BLaER1 (cell line): ENCODE measurements around the gene EPHB4.
"Not testable (repeated sequence)": the region's sequence is repeated elsewhere in the genome, so short reads cannot be mapped to it uniquely, and the experiment has no call there.

Experiments
- H3K27ac ChIP-seq: shearing (Covaris generic); formaldehyde crosslinking; 2 replicates; pipeline ENCODE4 v1.8.1; 2022
- H3K27me3 ChIP-seq: shearing (Covaris generic); formaldehyde crosslinking; 2 replicates; pipeline ENCODE4 v1.8.1; 2022
- H3K36me3 ChIP-seq: shearing (Covaris generic); formaldehyde crosslinking; 2 replicates; pipeline ENCODE4 v1.8.1; 2022
- H3K4me1 ChIP-seq: shearing (Covaris generic); formaldehyde crosslinking; 2 replicates; pipeline ENCODE4 v1.8.1; 2022
- H3K4me2 ChIP-seq: shearing (Covaris generic); formaldehyde crosslinking; 2 replicates; pipeline ENCODE4 v1.8.1; 2022
- H3K4me3 ChIP-seq: shearing (Covaris generic); formaldehyde crosslinking; 2 replicates; pipeline ENCODE4 v1.8.1; 2022
- H3K9ac ChIP-seq: shearing (Covaris generic); formaldehyde crosslinking; 2 replicates; pipeline ENCODE4 v1.8.1; 2022
- H3K9me3 ChIP-seq: shearing (Covaris generic); formaldehyde crosslinking; 2 replicates; pipeline ENCODE4 v1.8.1; 2022
- H4K20me1 ChIP-seq: shearing (Covaris generic); formaldehyde crosslinking; 2 replicates; pipeline ENCODE4 v1.8.1; 2022
- Cebpa-rat ChIP-seq: shearing (Covaris generic); IDR thresholded peaks from 2 replicates; pipeline ENCODE4 v1.8.1; 2022

EPHB4 gene

DNA sequence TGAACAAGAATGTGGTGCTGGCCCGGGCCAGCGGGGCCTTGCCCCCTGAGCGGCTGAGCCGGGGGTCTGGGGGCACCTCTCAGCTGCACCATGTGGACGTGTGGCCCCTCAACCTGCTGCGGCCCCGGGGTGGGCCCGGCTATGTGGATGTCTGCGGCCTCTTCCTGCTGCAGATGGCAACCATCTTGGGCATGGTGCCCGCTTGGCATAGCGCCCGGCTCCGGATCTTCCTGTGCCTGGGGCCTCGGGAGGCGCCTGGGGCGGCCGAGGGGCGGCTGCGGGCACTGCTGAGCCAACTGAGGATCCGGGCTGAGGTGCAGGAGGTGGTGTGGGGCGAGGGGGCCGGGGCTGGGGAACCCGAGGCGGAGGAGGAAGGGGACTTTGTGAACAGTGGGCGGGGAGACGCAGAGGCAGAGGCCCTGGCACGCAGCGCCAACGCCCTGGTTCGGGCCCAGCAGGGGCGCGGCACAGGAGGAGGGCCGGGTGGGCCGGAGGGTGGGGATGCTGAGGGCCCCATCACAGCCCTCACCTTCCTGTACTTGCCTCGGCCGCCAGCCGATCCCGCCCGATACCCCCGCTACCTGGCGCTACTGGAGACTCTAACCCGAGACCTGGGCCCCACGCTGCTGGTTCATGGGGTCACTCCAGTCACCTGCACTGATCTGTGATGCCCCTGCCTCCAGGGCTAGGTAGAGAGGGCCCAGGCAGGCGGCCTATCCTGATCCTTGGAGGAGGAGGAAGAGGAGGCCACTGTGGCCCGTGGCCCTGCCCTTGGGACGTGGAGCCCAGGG is 38.8 kb upstream of the EPHB4 start:
- Histone ChIP-seq H3K4me3 (peak overlapping the region; percentile 99), H3K4me1 (peaks cover 60% of the 10 kb centered on the region), H3K27ac (peak overlapping the region; percentile 98), H3K36me3 (peaks cover 55% of the 10 kb centered on the region), H3K4me2 (peak overlapping the region; percentile 94), H3K9me3 (no peaks in the 10 kb centered on the region), H3K27me3 (no peaks in the 10 kb centered on the region), H3K9ac (peak overlapping the region; percentile 98), H4K20me1 (peaks cover under 1% of the 10 kb centered on the region; the same call in 1 of the 2 replicates)
- no peak for TF ChIP-seq Cebpa-rat

DNA sequence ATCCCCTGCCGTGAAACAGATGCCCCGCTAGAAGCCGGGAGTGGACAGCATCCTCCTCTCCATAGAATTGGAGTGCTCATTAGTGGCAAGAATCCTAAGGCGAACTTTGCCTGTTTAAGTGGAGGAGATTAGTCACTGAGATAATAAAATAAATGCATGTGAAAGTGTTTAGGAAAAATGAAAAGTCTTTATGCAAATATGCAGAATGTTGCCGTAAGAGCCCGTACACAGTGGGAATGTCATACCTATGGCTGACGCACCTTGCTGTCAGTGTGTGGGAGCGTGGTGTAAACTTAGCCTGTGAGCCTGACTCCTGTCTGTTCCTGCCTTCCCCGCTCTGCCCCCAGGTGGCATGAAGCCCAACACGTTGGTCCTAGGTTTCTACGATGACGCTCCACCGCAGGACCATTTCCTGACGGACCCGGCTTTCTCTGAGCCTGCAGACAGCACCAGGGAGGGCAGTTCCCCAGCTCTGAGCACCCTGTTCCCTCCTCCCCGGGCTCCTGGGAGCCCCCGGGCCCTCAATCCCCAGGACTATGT is 38.1 kb upstream of the EPHB4 start:
- peaks cover 67% of the 10 kb centered on the region for H3K4me1 ChIP-seq
- H3K4me3 ChIP-seq = peak overlapping the region; percentile 99; the same call in 1 of the 2 replicates
- H3K9ac ChIP-seq = peak overlapping the region; percentile 98; the same call in 1 of the 2 replicates
- H4K20me1 ChIP-seq = peaks cover 8% of the 10 kb centered on the region
- no peak for TF ChIP-seq Cebpa-rat
- H3K9me3 ChIP-seq = no peaks in the 10 kb centered on the region
- H3K27ac ChIP-seq = peak overlapping the region; percentile 98
- peak overlapping the region; percentile 94 for H3K4me2 ChIP-seq
- peaks cover 55% of the 10 kb centered on the region for H3K36me3 ChIP-seq
- H3K27me3 ChIP-seq = no peaks in the 10 kb centered on the region

DNA sequence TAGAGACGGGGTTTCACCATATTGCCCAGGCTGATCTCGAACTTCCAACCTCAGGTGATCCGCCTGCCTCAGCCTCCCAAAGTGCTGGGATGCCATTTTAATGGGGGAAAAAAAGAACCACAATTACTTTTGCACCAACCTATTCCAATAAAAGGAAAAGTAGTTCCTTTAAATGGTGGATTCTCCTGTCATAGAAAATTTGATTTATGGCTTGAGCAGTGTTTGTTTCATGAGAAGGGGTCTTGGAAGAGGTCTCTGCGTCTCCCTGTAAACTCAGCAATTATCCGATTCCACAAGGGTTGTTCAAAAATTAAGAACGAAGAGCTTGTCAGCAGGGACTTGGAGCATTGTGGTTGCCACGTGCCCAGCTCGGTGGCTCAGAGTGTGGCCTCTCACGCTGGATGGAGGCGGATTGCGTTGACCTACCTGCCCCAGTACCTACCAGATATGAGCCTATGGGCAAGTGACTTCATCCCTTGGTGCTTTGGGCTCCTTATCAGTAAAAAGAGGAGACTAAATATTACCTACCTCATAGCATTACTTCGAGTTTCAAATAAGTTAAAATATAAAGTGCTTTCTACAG is 37.0 kb upstream of the EPHB4 start:
- peaks cover 60% of the 10 kb centered on the region for H3K36me3 ChIP-seq
- peaks cover 67% of the 10 kb centered on the region for H3K4me1 ChIP-seq
- H3K27ac ChIP-seq = no peak overlapping the region
- no peaks in the 10 kb centered on the region for H3K9me3 ChIP-seq
- H3K9ac ChIP-seq = no peak overlapping the region
- no peaks in the 10 kb centered on the region for H3K27me3 ChIP-seq
- H3K4me2 ChIP-seq = peak overlapping the region; percentile 43; the same call in 1 of the 2 replicates
- H3K4me3 ChIP-seq = no peak overlapping the region
- peaks cover 18% of the 10 kb centered on the region for H4K20me1 ChIP-seq
- TF ChIP-seq Cebpa-rat = no peak

DNA sequence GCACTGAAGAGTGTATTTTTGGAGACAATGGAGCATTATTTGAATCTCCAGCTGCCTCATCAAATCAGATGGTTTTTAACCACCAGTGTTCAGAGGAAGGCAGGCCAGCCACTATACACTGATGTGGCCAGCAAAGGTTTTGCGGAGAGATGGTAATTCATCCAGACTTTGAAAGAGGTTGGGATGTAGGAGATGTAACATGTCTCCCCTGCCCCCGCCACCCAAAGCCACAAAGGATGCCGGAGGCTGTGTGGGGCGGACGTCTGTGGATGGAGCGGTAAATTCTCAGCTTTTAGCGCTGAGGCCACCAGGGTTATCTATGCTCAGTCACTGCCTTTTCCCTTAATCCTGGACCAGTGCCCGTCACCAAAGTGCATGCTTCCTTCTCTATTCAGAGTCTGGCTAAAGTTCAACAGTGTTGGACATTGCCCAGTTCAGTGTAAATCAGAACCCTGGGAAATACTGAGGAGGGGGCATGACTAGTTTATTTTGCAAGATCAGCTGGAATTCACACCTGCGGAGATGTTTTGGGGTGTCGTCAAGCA is 36.2 kb upstream of the EPHB4 start:
- Histone ChIP-seq H3K4me1 (peaks cover 58% of the 10 kb centered on the region), H3K27me3 (no peaks in the 10 kb centered on the region), H3K36me3 (peaks cover 65% of the 10 kb centered on the region), H3K27ac (no peak overlapping the region), H3K4me2 (peak overlapping the region; percentile 43), H4K20me1 (peaks cover 27% of the 10 kb centered on the region), H3K4me3 (no peak overlapping the region), H3K9ac (peak overlapping the region; percentile 7; the same call in 1 of the 2 replicates), H3K9me3 (no peaks in the 10 kb centered on the region)
- TF ChIP-seq Cebpa-rat = no peak

DNA sequence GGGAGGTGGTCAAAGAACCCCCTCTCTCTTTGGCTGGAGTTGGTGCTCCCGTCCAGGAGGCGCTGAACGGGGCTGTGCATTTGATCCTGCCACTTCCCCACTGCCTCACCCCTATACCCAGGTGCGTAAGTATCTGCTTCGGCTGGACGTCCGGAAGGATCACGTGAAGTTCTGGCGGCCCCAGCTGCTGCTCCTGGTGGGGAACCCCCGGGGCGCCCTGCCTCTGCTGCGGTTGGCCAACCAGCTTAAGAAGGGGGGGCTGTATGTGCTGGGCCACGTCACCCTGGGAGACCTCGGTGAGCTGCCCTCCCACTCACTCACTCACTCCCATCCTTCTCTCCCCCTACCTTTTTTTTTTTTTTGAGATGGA is 34.3 kb upstream of the EPHB4 start:
- Histone ChIP-seq H3K9me3 (no peaks in the 10 kb centered on the region), H3K27me3 (no peaks in the 10 kb centered on the region), H3K4me3 (no peak overlapping the region), H3K4me1 (peaks cover 48% of the 10 kb centered on the region), H3K27ac (no peak overlapping the region), H4K20me1 (peaks cover 46% of the 10 kb centered on the region), H3K9ac (no peak overlapping the region), H3K4me2 (no peak overlapping the region), H3K36me3 (peaks cover 79% of the 10 kb centered on the region)
- TF ChIP-seq Cebpa-rat = no peak

DNA sequence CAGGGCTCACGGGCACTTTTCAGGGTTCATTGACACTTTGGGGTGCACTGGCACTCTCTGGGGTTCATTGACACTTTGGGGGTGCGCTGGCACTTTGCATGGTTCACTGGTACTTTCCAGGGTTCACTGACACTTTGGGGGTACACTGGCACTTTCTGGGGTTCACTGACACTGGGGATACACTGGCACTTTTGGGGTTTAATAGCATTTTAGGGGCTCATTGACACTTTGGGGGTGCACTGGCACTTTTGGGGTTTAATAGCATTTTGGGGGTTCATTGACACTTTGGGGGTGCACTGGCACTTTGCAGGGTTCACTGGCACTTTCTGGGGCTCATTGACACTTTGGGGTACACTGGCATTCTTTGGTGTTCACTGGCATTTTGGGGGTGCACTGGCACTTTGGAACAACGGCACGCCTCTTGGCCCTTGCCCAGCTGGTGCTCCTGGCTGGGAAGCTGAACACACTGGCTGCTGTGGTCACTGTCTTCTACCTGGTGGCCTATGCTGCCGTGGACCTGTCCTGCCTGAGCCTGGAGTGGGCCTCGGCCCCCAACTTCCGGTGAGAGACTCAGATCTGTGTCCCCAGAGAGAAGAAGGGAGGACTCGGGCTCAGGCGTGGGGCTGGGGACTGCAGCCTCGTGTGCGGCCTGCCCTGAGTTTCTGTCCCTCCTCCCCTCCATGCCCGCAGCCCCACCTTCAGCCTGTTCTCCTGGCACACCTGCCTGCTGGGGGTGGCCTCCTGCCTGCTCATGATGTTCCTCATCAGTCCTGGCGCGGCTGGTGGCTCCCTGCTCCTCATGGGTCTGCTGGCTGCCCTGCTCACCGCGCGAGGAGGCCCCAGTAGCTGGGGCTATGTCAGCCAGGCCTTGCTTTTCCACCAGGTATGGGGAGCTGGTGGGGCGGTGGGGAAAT is 33.6 kb upstream of the EPHB4 start:
- Histone ChIP-seq H3K27me3 (no peaks in the 10 kb centered on the region), H3K4me1 (peaks cover 42% of the 10 kb centered on the region), H4K20me1 (peaks cover 51% of the 10 kb centered on the region), H3K9me3 (no peaks in the 10 kb centered on the region), H3K4me2 (0 out of 2 replicates have a peak overlapping the region, but pooled peaks have one; percentile 10), H3K4me3 (no peak overlapping the region), H3K9ac (no peak overlapping the region), H3K36me3 (peaks cover 85% of the 10 kb centered on the region), H3K27ac (no peak overlapping the region)
- TF ChIP-seq Cebpa-rat = no peak

DNA sequence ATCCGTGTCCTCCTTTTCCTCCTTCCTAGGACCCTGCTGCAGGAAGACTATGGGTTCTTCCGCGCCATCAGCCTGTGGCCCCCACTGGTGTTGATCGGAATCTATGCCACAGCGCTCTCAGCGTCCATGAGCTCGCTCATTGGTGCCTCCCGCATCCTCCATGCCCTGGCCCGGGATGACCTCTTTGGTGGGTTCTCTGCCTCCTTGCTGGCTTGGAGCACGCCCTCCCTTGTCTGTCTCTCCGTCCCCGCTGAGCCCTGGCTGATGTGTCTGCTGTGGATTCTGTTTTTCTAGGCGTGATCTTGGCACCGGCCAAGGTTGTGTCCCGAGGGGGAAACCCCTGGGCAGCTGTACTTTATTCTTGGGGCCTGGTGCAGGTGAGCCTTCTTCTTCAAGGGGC is 32.5 kb upstream of the EPHB4 start:
- H3K36me3 ChIP-seq = peaks cover 95% of the 10 kb centered on the region
- no peak overlapping the region for H3K27ac ChIP-seq
- no peaks in the 10 kb centered on the region for H3K9me3 ChIP-seq
- TF ChIP-seq Cebpa-rat = no peak
- H4K20me1 ChIP-seq = peaks cover 62% of the 10 kb centered on the region
- H3K9ac ChIP-seq = no peak overlapping the region
- no peaks in the 10 kb centered on the region for H3K27me3 ChIP-seq
- peaks cover 36% of the 10 kb centered on the region for H3K4me1 ChIP-seq
- H3K4me3 ChIP-seq = no peak overlapping the region
- H3K4me2 ChIP-seq = no peak overlapping the region

DNA sequence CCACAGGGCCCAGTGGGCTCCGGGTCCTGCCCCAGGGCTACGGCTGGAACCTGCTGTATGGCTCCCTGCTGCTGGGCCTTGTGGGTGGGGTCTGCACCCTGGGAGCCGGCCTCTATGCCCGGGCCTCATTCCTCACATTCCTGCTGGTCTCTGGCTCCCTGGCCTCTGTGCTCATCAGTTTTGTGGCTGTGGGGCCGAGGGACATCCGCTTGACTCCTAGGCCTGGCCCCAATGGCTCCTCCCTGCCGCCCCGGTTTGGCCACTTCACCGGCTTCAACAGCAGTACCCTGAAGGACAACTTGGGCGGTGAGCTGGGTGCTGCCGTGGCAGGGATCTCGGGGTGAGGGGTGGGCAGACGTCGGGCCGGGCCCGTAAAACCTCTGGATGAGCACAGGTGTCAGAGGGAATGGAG is 29.6 kb upstream of the EPHB4 start:
- Histone ChIP-seq H3K4me1 (peaks cover 34% of the 10 kb centered on the region), H3K9ac (no peak overlapping the region), H3K36me3 (peaks cover 68% of the 10 kb centered on the region), H3K4me3 (no peak overlapping the region), H3K4me2 (no peak overlapping the region), H4K20me1 (peaks cover 82% of the 10 kb centered on the region), H3K27ac (no peak overlapping the region), H3K9me3 (no peaks in the 10 kb centered on the region), H3K27me3 (no peaks in the 10 kb centered on the region)
- TF ChIP-seq Cebpa-rat = no peak

DNA sequence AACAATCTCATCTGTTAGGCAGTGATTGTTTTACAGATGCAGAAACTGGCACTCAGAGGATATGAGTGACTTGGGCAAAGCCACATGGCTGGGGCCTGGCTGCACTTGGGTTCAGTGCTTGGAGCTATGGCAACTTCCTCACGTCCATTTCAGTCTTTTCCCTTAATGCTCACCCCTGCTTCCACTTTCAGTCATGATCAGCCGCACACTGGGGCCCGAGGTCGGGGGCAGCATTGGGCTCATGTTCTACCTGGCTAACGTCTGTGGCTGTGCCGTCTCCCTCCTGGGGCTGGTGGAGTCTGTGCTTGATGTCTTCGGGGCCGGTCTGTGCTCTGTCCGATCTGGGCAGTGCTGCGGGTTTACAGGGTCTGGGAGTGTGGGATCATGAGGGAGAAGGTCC is 28.2 kb upstream of the EPHB4 start:
- no peaks in the 10 kb centered on the region for H3K27me3 ChIP-seq
- H3K4me3 ChIP-seq = no peak overlapping the region
- no peak overlapping the region for H3K4me2 ChIP-seq
- no peak overlapping the region for H3K27ac ChIP-seq
- H3K9ac ChIP-seq = no peak overlapping the region
- H4K20me1 ChIP-seq = peaks cover 76% of the 10 kb centered on the region
- H3K9me3 ChIP-seq = no peaks in the 10 kb centered on the region
- H3K36me3 ChIP-seq = peaks cover 54% of the 10 kb centered on the region
- TF ChIP-seq Cebpa-rat = no peak
- peaks cover 32% of the 10 kb centered on the region for H3K4me1 ChIP-seq

DNA sequence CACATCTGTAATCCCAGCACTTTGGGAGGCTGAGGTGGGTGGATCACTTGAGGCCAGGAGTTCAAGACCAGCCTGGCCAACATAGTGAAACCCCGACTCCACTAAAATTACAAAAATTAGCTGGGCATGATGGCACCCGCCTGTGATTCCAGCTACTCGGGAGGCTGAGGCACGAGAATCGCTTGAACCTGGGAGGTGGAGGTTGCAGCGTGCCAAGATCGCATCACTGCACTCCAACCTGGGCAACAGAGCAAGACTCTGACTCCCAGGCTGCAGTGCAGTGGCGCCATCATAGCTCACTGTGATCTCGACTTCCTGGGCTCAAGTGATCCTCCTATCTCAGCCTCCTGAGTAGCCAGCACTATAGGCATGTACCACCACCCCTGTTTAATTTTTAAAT is 27.6 kb upstream of the EPHB4 start:
- Histone ChIP-seq H3K4me1 (peaks cover 30% of the 10 kb centered on the region), H4K20me1 (peaks cover 69% of the 10 kb centered on the region), H3K36me3 (peaks cover 48% of the 10 kb centered on the region)
- H3K9me3 ChIP-seq, H3K27me3 ChIP-seq, H3K9ac ChIP-seq, H3K27ac ChIP-seq, H3K4me3 ChIP-seq, H3K4me2 ChIP-seq: not testable (repeated sequence)
